ENCODE results near the gene STIMATE.

- TF ChIP-seq CTCF (IDR thresholded peaks at IDR 0.05): no peak
- TF ChIP-seq POLR2A (IDR thresholded peaks at IDR 0.05): no peak
- no peak for TF ChIP-seq EP300 (IDR thresholded peaks at IDR 0.05)
These were observed 60.4 kb downstream of the STIMATE start for GRCh38 chr3:52836986-52837385.

Data from stomach (tissue), 4 donors.